Peyer's patch (tissue), 4 donors: Measurements from ENCODE around the gene ZNF474. TPM values are rescaled to one million over a fixed set of nuclear protein-coding genes. Genes with fewer than 3 reads are reported as not detected.
A peak's percentile ranks its signal among the peaks of the same experiment; 100 is the strongest.

Experiments
- DNase-seq, 3 donors: peaks; one replicate each; pipeline ENCODE4 v3.0.0-alpha.2; 2017 to 2019
- H3K27ac ChIP-seq, 4 donors: fragments of 200-600 bp; sonication (generic); one replicate each; pipeline ENCODE4 v1.5.1; 2016 to 2019
- H3K27me3 ChIP-seq, 2 donors: fragments of 200-600 bp; sonication (generic); one replicate each; pipeline ENCODE4 v1.5.1; 2019
- H3K36me3 ChIP-seq, 3 donors: fragments of 200-600 bp; sonication (generic); one replicate each; pipeline ENCODE4 v1.5.1; 2016 to 2019
- H3K4me1 ChIP-seq, 4 donors: fragments of 200-600 bp; sonication (generic); one replicate each; pipeline ENCODE4 v1.5.1; 2016 to 2019
- H3K4me3 ChIP-seq, 4 donors: fragments of 200-600 bp; sonication (generic); 1 replicate in 3 of 4; 2 replicates in 1 of 4; pipeline ENCODE4 v1.5.1; 2016 to 2019; ENCODE audit warnings: mild to moderate bottlenecking in 1 of 4
- H3K9me3 ChIP-seq, 4 donors: fragments of 200-600 bp; sonication (generic); one replicate each; pipeline ENCODE4 v1.5.1; 2016 to 2019; ENCODE audit warnings: mild to moderate bottlenecking in 1 of 4
- CTCF ChIP-seq, 6 experiments: fragments of 450-650 bp in 4 of 6; fragments of 200-600 bp in 2 of 6; sonication (generic) in 1 of 6; IDR thresholded peaks; one replicate each; pipeline ENCODE4 v1.5.1; 2017 to 2019; ENCODE audit warnings: antibody characterized with exemption in 6 of 6, mild to moderate bottlenecking in 3 of 6, moderate library complexity in 1 of 6
- POLR2A ChIP-seq, 2 donors: fragments of 450-650 bp; IDR thresholded peaks; one replicate each; pipeline ENCODE4 v1.5.1; 2017; ENCODE audit warnings: antibody characterized with exemption in 2 of 2, mild to moderate bottlenecking in 2 of 2, moderate library complexity in 2 of 2
- total RNA-seq, 4 donors: library from RNA; depleted of rRNA; stranded (reverse); fragments of >200 nt; gene quantifications; one replicate each; pipeline ENCODE4 v1.1.0, GENCODE V29; 2016

ZNF474 gene
- total RNA-seq: under 1 TPM in 1 of 4 donors, not detected in 3; 0.54 TPM

- no peak for DNase-seq
- H3K4me1 ChIP-seq: no peaks in the 10 kb centered on the region
- H3K27me3 ChIP-seq: no peaks in the 10 kb centered on the region
- TF ChIP-seq CTCF (IDR thresholded peaks at IDR 0.05): no peak
- no peak for TF ChIP-seq POLR2A (IDR thresholded peaks at IDR 0.05)
- H3K4me3 ChIP-seq: no peak within 1 kb of the TSS
- no peaks in the 10 kb centered on the region for H3K36me3 ChIP-seq
- H3K27ac ChIP-seq: peak within 1 kb of the TSS in 1 of 4 donors; percentile 44
- H3K9me3 ChIP-seq: no peaks in the 10 kb centered on the region
Observed at GRCh38 chr5:122129306-122129705, at the start of gene ZNF474. Gene ZNF474, plus strand, starts transcription at chr5:122129546. Its CDS starts 22,445 bp downstream, at chr5:122151991.

- no peak for DNase-seq
- no peak for TF ChIP-seq POLR2A (IDR thresholded peaks at IDR 0.05)
- no peak for TF ChIP-seq CTCF (IDR thresholded peaks at IDR 0.05)
Observed at GRCh38 chr5:122081541-122081940, 47.8 kb upstream of the ZNF474 start.

GRCh38 chr5:122083535-122083934 lies 45.8 kb upstream of the ZNF474 start:
- Histone ChIP-seq H3K4me1 (no peaks in the 10 kb centered on the region), H3K4me3 (no peak overlapping the region), H3K27me3 (peaks cover 0 to 2% of the 10 kb centered on the region in 2 donors), H3K27ac (no peak overlapping the region), H3K36me3 (no peaks in the 10 kb centered on the region), H3K9me3 (no peaks in the 10 kb centered on the region)
- no peak for DNase-seq
- TF ChIP-seq CTCF (IDR thresholded peaks at IDR 0.05) (no peak), POLR2A (IDR thresholded peaks at IDR 0.05) (no peak)

More at GRCh38 chr5:122081541-122081940, 47.8 kb upstream of the ZNF474 start:
- Histone ChIP-seq H3K4me1 (peaks cover 0 to 14% (median 10%) of the 10 kb centered on the region in 4 donors), H3K36me3 (no peaks in the 10 kb centered on the region), H3K27me3 (peaks cover 0 to 4% of the 10 kb centered on the region in 2 donors), H3K4me3 (no peak overlapping the region), H3K27ac (no peak overlapping the region), H3K9me3 (no peaks in the 10 kb centered on the region)

GRCh38 chr5:122085041-122085440 lies 44.3 kb upstream of the ZNF474 start:
- no peaks in the 10 kb centered on the region for H3K4me1 ChIP-seq
- no peak overlapping the region for H3K4me3 ChIP-seq
- H3K27me3 ChIP-seq: no peaks in the 10 kb centered on the region
- no peaks in the 10 kb centered on the region for H3K36me3 ChIP-seq
- DNase-seq: no peak
- TF ChIP-seq POLR2A (IDR thresholded peaks at IDR 0.05): no peak
- TF ChIP-seq CTCF (IDR thresholded peaks at IDR 0.05): no peak
- no peaks in the 10 kb centered on the region for H3K9me3 ChIP-seq
- no peak overlapping the region for H3K27ac ChIP-seq

- no peak overlapping the region for H3K27ac ChIP-seq
- no peaks in the 10 kb centered on the region for H3K27me3 ChIP-seq
- TF ChIP-seq CTCF (IDR thresholded peaks at IDR 0.05): no peak
- no peak for TF ChIP-seq POLR2A (IDR thresholded peaks at IDR 0.05)
- no peaks in the 10 kb centered on the region for H3K36me3 ChIP-seq
- H3K9me3 ChIP-seq: no peaks in the 10 kb centered on the region
- DNase-seq: no peak
- H3K4me3 ChIP-seq: no peak overlapping the region
- H3K4me1 ChIP-seq: no peaks in the 10 kb centered on the region
Observed at GRCh38 chr5:122089096-122090013, 40.0 kb upstream of the ZNF474 start.
